ENCODE data around the gene DNAH2. TPM values are rescaled to one million over a fixed set of nuclear protein-coding genes. Genes with fewer than 3 reads are reported as not detected.

Gene DNAH2
- total and polyA plus RNA-seq, 2 of the 13 experiments (the other 11 are each of a cell fraction or from before 2014, with no cell fraction given), result not detected

DNA sequence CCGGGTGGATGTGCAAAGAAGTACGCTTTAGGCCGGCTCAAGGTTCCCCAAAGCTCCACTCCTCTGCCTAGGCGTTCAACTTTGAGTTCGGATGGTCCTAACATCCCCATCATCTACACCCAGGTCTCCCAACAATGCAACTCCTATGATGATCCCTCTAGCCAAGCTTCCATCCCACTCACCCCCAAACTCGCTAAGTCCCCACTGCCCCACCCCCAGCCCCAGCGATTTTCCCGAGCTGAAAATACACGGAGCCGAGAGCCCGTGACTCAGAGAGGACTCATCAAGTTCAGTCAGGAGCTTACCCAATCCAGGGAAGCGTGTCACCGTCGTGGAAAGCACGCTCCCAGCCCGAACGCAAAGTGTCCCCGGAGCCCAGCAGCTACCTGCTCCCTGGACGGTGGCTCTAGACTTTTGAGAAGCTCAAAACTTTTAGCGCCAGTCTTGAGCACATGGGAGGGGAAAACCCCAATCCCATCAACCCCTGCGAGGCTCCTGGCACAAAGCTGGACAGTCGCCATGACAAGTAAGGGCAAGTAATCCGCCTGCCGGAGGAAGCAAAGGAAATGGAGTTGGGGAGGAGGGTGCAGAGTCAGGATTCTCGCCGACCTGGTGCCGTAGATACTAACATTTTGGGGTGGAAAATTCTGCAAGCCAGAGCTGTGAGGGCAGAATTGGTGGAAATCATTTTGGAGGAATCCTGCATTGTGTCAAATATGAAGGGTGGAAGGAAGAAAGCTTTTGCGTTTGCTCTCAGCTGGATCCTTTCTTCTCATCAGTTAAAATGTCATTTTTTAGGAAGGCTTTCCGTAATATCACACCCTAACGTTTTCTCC lies 30.3 kb upstream of the DNAH2 start, which contains the start of gene TP53 (continued):
- TF ChIP-seq, protein P1, sequence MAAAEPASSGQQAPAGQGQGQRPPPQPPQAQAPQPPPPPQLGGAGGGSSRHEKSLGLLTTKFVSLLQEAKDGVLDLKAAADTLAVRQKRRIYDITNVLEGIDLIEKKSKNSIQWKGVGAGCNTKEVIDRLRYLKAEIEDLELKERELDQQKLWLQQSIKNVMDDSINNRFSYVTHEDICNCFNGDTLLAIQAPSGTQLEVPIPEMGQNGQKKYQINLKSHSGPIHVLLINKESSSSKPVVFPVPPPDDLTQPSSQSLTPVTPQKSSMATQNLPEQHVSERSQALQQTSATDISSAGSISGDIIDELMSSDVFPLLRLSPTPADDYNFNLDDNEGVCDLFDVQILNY (CRISPR knock-in tag; conservative IDR thresholded peaks at IDR 0.05), result no peak
- 0 out of 2 replicates have a peak, but pooled peaks have one; percentile 45 for TF ChIP-seq ZNF589 (CRISPR knock-in tag; conservative IDR thresholded peaks at IDR 0.05)
- no peak for TF ChIP-seq ZNF7 (CRISPR knock-in tag; IDR thresholded peaks at IDR 0.05)
- TF ChIP-seq ELF4 (CRISPR knock-in tag; IDR thresholded peaks at IDR 0.05; ENCODE audit: borderline replicate concordance), result no peak
- TF ChIP-seq, protein P2, sequence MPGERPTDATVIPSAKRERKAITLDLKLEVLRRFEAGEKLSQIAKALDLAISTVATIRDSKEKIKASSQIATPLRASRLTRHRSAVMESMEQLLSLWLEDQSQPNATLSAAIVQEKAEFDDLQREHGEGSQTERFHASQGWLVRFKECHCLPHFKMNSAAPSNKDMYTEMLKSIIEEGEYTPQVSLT (CRISPR knock-in tag; IDR thresholded peaks at IDR 0.05; ENCODE audit: borderline replicate concordance, low read depth), result no peak
- TF ChIP-seq GTF2F1 (IDR thresholded peaks at IDR 0.05; ENCODE audit: low read length), result 0 out of 2 replicates have a peak, but pooled peaks have one; percentile 59
- TF ChIP-seq, protein P3, sequence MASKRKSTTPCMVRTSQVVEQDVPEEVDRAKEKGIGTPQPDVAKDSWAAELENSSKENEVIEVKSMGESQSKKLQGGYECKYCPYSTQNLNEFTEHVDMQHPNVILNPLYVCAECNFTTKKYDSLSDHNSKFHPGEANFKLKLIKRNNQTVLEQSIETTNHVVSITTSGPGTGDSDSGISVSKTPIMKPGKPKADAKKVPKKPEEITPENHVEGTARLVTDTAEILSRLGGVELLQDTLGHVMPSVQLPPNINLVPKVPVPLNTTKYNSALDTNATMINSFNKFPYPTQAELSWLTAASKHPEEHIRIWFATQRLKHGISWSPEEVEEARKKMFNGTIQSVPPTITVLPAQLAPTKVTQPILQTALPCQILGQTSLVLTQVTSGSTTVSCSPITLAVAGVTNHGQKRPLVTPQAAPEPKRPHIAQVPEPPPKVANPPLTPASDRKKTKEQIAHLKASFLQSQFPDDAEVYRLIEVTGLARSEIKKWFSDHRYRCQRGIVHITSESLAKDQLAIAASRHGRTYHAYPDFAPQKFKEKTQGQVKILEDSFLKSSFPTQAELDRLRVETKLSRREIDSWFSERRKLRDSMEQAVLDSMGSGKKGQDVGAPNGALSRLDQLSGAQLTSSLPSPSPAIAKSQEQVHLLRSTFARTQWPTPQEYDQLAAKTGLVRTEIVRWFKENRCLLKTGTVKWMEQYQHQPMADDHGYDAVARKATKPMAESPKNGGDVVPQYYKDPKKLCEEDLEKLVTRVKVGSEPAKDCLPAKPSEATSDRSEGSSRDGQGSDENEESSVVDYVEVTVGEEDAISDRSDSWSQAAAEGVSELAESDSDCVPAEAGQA (IDR thresholded peaks at IDR 0.05; ENCODE audit: low read depth), result peak; percentile 96
- TF ChIP-seq, protein P3 (CRISPR knock-in tag; IDR thresholded peaks at IDR 0.05; ENCODE audit: borderline replicate concordance), result no peak
- TF ChIP-seq ONECUT2 (CRISPR knock-in tag; IDR thresholded peaks at IDR 0.05), result no peak
- TF ChIP-seq CENPX (CRISPR knock-in tag; IDR thresholded peaks at IDR 0.05), result no peak
- TF ChIP-seq HOXD1 (CRISPR knock-in tag; IDR thresholded peaks at IDR 0.05), result no peak
- TF ChIP-seq RORA (CRISPR knock-in tag; IDR thresholded peaks at IDR 0.05), result no peak
- TF ChIP-seq IKZF4 (CRISPR knock-in tag; IDR thresholded peaks at IDR 0.05; ENCODE audit: borderline replicate concordance, low read depth, not compliant biosample characterization), result no peak
- TF ChIP-seq CC2D1A (CRISPR knock-in tag; IDR thresholded peaks at IDR 0.05), result no peak
- TF ChIP-seq PCBP2 (optimal IDR thresholded peaks at IDR 0.05; ENCODE audit: low read depth, low read length, poor library complexity, severe bottlenecking), result no peak
- no peak for TF ChIP-seq TEAD3 (CRISPR knock-in tag; optimal IDR thresholded peaks at IDR 0.05; ENCODE audit: borderline replicate concordance)
